BE2C (cell line): Measurements from ENCODE around the gene RPN1.
"Not testable (repeated sequence)": the region's sequence is repeated elsewhere in the genome, so short reads cannot be mapped to it uniquely, and the experiment has no call there.

Source experiments
- DNase-seq: peaks from one replicate; pipeline ENCODE4 v3.0.0-alpha.2; 2020
- H3K27me3 ChIP-seq: fragments of 250-450 bp; sonication (Bioruptor Pico); 2 replicates; pipeline ENCODE4 v1.5.1; 2020; ENCODE audit warnings: mild to moderate bottlenecking
- H3K36me3 ChIP-seq: fragments of 250-450 bp; sonication (Bioruptor Pico); 2 replicates; pipeline ENCODE4 v1.5.1; 2020; ENCODE audit warnings: mild to moderate bottlenecking
- H3K4me1 ChIP-seq: fragments of 250-450 bp; sonication (Bioruptor Pico); 2 replicates; pipeline ENCODE4 v1.5.1; 2020
- H3K4me3 ChIP-seq: 2 replicates; pipeline ENCODE4 v1.5.1; 2011; ENCODE audit warnings: low read depth, low read length
- H3K9me3 ChIP-seq: fragments of 250-450 bp; sonication (Bioruptor Pico); 2 replicates; pipeline ENCODE4 v1.5.1; 2020
- TF ChIP-seq, protein P1 (sequence below): IDR thresholded peaks from 2 replicates; pipeline ENCODE4 v1.5.1; 2012; ENCODE audit warnings: mild to moderate bottlenecking, low read depth, low read length

The RPN1 gene

DNA sequence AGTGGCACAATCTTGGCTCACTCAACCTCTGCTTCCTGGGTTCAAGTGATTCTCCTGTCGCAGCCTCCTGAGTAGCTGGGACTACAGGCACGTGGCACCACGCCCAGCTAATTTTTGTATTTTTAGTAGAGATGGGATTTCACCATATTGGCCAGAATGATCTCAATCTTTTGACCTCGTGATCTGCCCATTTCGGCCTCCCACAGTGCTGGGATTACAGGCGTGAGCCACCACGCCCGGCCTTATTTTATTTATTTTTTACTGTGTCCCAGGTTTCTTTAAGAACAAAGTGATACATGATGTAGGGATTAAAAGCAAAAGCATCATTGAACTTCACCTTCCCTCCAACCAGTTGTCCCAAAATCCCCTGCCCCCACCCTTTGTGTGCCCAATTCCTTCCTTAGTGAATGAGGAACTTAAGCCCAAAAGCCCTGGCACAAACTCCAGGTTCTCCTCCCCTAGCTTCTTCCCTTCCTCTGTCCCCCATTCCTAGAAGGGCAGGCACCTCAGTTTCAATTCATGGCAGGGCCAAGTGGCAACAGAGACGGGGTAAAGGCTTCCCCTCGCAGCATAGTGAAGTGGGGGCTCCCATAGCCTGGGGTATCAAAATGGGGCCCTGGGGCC, 23.7 kb upstream of the RPN1 start:
- TF ChIP-seq, protein P1, sequence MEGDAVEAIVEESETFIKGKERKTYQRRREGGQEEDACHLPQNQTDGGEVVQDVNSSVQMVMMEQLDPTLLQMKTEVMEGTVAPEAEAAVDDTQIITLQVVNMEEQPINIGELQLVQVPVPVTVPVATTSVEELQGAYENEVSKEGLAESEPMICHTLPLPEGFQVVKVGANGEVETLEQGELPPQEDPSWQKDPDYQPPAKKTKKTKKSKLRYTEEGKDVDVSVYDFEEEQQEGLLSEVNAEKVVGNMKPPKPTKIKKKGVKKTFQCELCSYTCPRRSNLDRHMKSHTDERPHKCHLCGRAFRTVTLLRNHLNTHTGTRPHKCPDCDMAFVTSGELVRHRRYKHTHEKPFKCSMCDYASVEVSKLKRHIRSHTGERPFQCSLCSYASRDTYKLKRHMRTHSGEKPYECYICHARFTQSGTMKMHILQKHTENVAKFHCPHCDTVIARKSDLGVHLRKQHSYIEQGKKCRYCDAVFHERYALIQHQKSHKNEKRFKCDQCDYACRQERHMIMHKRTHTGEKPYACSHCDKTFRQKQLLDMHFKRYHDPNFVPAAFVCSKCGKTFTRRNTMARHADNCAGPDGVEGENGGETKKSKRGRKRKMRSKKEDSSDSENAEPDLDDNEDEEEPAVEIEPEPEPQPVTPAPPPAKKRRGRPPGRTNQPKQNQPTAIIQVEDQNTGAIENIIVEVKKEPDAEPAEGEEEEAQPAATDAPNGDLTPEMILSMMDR, result no peak
- Histone ChIP-seq H3K36me3 (no peaks in the 10 kb centered on the region), H3K9me3 (no peaks in the 10 kb centered on the region), H3K4me1 (no peaks in the 10 kb centered on the region), H3K4me3 (no peak overlapping the region), H3K27me3 (no peaks in the 10 kb centered on the region)
- DNase-seq, result no peak

DNA sequence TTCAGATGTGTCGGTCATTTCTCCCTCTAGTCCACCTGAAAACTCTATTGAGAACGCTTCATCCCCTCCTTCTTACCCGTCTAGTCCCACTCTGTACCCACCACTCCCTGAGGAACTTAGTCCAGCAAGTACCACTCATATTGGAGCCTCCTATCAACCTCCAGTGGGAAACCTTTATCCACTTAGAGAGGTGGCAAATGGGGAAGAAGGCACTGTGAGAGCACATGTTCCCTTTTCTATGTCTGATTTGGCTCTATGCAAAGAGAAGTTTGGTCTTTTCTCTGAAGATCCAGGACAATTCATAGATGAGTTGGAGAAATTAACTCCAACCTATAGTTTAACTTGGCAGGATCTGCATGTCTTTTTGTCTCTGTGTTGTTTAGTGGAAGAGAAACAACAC, 17.0 kb upstream of the RPN1 start:
- no peaks in the 10 kb centered on the region for H3K4me1 ChIP-seq
- H3K27me3 ChIP-seq, result no peaks in the 10 kb centered on the region
- H3K9me3 ChIP-seq, result no peaks in the 10 kb centered on the region
- H3K36me3 ChIP-seq, result no peaks in the 10 kb centered on the region
- DNase-seq, result no peak
- TF ChIP-seq, protein P1, result no peak
- H3K4me3 ChIP-seq, result no peak overlapping the region

DNA sequence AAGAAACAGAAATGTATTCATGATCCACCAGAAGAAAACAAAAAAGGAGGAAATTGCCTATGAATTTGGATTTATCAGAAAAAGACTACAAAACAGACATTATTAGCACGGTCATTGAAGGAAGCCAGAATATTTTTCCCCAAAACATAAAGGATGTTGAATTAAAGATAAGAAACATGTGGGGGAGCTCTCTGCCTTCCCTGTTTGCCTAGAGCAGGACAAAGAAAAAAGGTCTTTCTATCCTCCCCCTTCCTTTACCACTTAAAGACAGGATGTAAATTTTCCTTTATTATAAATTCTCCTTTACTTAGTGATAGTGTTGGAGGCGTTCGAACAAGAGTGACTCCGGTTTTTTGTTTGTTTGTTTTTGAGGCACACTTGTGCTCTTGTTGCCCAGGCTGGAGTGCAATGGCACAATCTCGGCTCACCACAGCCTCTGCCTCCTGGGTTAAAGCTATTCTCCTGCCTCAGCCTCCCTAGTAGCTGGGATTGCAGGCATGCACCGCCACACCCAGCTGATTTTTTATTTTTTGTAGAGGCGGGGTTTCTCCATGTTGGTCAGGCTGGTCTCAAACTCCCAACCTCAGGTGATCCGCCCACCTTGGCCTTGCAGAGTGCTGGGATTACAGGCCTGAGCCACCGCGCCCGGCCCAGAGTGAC, 14.9 kb upstream of the RPN1 start:
- H3K4me3 ChIP-seq, result no peak overlapping the region
- TF ChIP-seq, protein P1, result peak; percentile 10; the same call in 1 of the 2 replicates
- no peaks in the 10 kb centered on the region for H3K27me3 ChIP-seq

DNA sequence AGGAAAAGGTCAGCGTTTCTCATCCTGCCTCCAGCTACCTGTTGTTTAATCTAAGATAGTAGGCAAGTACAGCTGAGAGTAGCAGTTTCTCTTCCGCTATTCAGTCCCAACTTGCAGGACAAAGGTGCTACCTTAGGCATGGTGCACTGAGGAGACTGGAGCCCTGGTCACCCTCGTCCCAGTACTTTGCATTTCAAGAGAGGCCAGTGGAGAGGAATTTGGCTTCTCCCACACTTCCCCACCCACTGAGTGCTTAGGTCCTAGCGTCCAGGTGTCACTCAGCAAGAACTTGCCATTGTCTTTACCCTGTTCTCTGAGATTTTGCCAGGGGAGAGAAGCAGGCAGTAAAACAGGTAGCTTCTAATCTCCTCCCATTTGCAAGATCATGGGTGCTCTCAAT, 12.5 kb upstream of the RPN1 start:
- H3K9me3 ChIP-seq, result no peaks in the 10 kb centered on the region
- DNase-seq, result no peak
- TF ChIP-seq, protein P1, result no peak
- no peak overlapping the region for H3K4me3 ChIP-seq
- H3K36me3 ChIP-seq, result no peaks in the 10 kb centered on the region
- no peaks in the 10 kb centered on the region for H3K4me1 ChIP-seq
- H3K27me3 ChIP-seq, result no peaks in the 10 kb centered on the region

More for the DNA sequence above, 14.9 kb upstream of the RPN1 start:
- Histone ChIP-seq H3K9me3 (no peaks in the 10 kb centered on the region), H3K4me1 (no peaks in the 10 kb centered on the region), H3K36me3 (no peaks in the 10 kb centered on the region)
- DNase-seq, result no peak

DNA sequence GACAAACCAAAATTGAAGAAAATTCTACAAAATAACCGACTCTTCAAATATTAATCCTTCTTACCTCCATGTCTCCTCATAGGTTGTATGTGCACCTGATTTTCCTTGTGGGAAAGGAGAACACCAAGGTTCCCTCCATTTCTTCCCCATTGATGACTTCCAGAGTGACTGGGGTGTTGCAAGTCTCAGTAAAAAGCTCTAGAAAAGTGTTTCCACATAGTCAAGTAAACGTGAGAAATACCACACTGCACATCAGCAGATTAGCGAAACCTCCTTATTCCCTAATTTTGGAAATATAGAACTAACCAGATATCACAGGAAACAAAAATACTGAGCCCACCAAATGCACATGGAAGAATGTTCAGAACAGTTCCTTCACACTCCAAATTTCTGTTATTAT, 4.9 kb upstream of the RPN1 start:
- H3K36me3 ChIP-seq, result no peaks in the 10 kb centered on the region
- no peaks in the 10 kb centered on the region for H3K4me1 ChIP-seq
- no peaks in the 10 kb centered on the region for H3K9me3 ChIP-seq
- DNase-seq, result no peak
- no peak overlapping the region for H3K4me3 ChIP-seq
- no peaks in the 10 kb centered on the region for H3K27me3 ChIP-seq
- TF ChIP-seq, protein P1, result no peak

DNA sequence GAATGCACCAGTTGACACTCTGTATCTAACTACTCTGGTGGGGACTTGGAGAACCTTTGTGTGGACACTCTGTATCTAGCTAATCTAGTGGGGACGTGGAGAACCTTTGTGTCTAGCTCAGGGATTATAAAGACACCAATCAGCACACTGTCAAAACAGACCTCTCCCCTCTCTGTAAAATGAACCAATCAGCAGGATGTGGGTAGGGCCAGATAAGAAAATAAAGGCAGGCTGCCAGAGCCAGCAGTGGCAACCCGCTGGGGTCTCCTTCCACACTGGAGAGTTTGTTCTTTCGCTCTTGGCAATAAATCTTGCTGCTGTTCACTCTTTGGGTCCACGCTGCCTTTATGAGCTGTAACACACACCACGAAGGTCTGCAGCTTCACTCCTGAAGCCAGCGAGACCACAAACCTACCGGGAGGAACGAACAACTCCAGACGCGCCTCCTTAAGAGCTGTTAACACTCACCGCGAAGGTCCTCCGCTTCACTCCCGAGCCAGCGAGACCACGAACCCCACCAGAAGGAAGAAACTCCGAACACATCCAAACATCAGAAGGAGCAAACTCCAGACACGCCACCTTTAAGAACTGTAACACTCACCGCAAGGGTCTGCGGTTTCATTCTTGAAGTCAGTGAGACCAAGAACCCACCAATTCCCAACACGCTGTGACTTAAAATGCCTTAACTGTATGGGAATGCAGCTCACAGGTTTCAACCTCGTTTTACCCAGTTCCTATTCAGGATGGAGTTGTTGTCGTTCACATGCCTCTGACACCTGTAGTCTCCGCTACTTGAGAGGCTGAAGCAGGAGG, 3.6 kb upstream of the RPN1 start:
- H3K4me3 ChIP-seq, H3K27me3 ChIP-seq, H3K4me1 ChIP-seq, H3K36me3 ChIP-seq, H3K9me3 ChIP-seq: not testable (repeated sequence)
- peak; percentile 21 for DNase-seq

DNA sequence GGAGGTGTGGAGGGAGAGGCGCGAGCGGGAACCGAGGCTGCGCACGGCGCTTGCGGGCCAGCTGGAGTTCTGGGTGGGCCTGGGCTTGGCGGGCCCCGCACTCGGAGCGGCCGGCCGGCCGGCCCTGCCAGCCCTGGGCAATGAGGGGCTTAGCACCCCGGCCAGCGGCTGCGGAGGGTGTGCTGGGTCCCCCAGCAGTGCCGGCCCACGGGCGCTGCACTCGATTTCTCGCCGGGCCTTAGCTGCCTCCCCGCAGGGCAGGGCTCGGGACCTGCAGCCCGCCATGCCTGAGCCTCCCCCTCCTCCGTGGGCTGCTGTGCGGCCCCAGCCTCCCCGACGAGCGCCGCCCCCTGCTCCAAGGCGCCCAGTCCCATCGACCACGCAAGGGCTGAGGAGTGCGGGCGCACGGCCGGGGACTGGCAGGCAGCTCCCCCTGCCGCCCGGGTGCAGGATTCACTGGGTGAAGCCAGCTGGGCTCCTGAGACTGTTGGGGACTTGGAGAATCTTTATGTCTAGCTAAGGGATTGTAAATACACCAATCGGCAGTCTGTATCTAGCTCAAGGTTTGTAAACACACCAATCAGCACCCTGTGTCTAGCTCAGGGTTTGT, 2.9 kb upstream of the RPN1 start:
- not testable (repeated sequence) for H3K36me3 ChIP-seq, H3K4me1 ChIP-seq, H3K27me3 ChIP-seq, H3K9me3 ChIP-seq, H3K4me3 ChIP-seq, DNase-seq
